Fibroblast of gingiva (primary cell): Measurements from ENCODE around the gene CT55.
"Not testable (repeated sequence)": the region's sequence is repeated elsewhere in the genome, so short reads cannot be mapped to it uniquely, and the experiment has no call there.

ENCODE experiments used
- DNase-seq: peaks from one replicate; pipeline ENCODE4 v3.0.0-alpha.2; 2011; ENCODE audit warnings: low read depth

CT55 gene, protein sequence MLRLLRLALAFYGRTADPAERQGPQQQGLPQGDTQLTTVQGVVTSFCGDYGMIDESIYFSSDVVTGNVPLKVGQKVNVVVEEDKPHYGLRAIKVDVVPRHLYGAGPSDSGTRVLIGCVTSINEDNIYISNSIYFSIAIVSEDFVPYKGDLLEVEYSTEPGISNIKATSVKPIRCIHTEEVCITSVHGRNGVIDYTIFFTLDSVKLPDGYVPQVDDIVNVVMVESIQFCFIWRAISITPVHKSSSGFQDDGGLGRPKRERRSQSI

GRCh38 chrX:135170877-135171519 lies at the start of gene CT55:
Gene CT55 (minus strand): TSS chrX:135171398. CDS start chrX:135171171, 227 bp downstream.
- DNase-seq, result no peak

DNA sequence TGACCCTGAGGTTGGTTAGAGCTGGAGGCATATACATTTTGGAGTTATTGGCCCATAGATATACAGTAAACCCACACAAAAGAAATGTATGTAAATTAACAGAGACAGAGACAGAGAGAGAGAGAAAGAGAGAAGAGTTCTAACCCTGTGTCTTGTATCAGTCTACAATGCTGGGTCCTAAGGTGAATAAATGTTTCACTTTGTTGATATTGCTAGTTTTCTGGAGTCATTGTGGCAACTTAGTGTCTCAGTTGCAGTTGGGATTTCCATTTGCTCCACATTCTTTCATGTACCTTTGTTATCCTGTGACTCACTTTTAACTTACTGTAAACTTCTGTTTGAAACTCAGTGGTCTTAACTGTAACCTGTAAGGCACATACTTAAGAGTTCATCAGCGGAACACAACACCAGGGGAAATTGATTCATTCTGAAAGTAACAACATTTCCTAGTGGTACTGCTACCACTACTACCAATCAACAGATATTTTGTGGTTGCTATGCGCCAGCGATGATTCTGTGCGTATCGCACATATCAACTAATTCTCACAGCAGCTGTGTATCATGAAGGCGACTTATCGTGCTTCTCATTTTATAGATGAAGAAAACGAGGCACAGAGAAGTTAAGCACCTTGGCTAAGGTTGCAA lies 42.1 kb upstream of the CT55 start:
- no peak for DNase-seq

DNA sequence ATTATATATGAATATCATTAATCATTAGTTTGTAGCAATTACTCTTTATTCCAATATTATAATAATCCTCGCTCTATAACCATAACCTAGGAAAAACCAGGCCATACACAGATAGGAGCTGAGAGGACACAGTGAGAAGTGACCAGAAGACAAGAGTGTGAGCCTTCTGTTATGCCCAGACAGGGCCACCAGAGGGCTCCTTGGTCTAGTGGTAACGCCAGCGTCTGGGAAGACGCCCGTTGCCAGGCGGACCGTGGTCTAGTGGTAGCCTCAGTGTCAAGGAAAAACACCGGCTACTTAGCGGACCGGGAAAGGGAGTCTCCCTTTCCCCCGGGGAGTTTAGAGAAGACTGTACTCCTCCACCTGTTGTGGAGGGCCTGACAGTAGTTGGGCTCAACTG lies 35.2 kb upstream of the CT55 start:
- DNase-seq, result not testable (repeated sequence)

- no peak for DNase-seq
These were observed 29.1 kb upstream of the CT55 start for GRCh38 chrX:135200297-135200696.

DNA sequence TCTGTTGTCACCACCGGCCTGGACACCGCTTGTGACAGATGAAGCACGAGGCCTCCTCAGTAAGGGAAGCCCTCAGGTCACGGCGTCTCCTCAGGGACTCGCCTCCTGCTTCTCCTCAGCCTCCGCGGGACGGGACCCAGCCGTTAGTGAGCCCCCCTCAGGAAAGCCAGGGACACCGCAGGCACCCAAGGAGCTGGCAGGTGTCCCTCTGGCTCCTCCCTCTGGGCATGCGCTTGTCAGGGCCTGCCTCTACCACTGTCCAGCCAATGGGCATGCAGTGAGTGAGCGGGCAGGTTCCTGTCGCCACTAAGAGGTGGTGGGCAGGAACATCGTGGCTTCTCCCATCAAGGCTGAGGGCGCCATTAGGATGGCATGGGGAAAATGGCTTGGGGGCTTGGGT lies 23.5 kb upstream of the CT55 start:
- no peak for DNase-seq

DNA sequence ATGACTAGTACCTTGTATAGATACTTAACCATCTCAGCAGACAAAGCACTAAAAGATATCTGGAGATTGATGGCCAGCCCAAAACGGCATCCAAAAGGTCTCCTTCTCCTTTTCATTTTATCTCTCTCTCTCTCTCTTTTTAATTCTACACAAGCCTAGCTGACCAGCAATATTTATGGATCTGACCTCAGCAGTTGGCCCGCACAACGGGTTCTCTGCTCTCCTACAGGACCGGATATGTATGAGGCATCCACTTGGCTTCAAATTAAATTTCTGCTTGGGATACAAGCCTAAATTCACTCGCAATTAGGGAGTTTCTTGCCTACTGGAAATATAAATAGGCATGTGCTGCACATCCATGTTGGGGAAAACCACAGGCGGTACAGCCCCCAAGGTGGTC lies 22.5 kb upstream of the CT55 start:
- DNase-seq, result no peak

- DNase-seq, result no peak
These were observed 20.6 kb upstream of the CT55 start for GRCh38 chrX:135191838-135192237.

- peak; percentile 7 for DNase-seq
These were observed 14.7 kb upstream of the CT55 start for GRCh38 chrX:135185795-135186443.

- DNase-seq, result no peak
These were observed 7.4 kb upstream of the CT55 start for GRCh38 chrX:135178636-135179035.

DNA sequence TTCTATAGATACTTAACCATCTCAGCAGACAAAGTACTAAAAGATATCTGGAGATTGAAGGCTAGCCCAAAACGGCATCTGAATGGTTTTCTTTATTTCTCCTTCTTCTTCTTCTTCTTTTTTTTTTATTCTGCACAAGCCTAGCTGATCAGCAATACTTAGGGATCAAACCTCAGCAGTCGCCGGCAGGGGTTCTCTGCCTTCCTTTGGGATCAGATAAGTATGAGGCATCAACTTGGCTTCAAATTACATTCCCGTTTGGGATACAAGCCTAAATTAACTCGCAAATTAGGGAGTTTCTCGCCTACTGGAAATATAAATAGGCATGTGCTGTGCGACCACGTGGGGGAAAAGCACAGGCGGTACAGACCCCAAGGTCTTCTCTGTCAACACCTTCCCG lies 730 bp downstream of the CT55 start:
- no peak for DNase-seq

GRCh38 chrX:135169534-135169933 lies 1.7 kb downstream of the CT55 start:
- not testable (repeated sequence) for DNase-seq

GRCh38 chrX:135168486-135168885 lies 2.7 kb downstream of the CT55 start:
- DNase-seq, result no peak

DNA sequence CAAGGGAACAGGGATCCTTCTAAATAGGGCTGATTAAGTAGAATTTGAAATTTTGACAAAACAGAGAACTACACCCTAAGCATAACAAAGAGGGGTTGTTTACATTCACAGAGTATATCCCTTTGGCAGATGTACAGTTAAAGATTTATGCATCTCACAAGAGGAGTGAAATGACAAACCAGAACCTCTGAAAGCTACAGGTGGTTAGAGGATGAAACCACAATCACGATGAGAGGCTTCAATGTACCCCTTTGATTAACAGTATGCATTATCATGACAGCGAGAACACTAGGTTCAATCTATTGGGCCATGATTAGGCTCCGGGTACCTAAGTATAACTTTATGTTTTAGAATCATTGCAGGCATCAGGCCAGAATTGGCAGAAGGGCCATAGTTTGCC lies 16.5 kb downstream of the CT55 start:
- not testable (repeated sequence) for DNase-seq

DNA sequence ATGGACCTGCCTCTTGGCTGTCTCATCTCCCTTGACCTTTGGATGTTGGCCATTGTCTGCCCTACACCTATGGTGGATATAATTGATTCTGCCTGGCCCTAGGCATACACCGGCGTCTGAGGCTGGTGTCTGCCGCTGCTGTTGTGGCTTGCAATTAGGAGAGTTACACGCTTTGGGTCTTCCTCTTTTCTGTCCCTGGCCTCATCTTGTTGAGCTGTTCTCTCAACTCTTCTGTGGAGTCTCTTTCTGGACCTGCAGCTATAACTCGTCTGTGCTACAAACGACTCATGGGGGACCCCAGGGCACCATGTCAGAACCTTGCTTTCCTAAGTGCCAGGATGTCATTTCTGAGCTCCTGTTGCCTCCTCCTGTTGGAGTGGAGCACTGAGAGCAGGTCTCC lies 45.1 kb downstream of the CT55 start:
- not testable (repeated sequence) for DNase-seq

DNA sequence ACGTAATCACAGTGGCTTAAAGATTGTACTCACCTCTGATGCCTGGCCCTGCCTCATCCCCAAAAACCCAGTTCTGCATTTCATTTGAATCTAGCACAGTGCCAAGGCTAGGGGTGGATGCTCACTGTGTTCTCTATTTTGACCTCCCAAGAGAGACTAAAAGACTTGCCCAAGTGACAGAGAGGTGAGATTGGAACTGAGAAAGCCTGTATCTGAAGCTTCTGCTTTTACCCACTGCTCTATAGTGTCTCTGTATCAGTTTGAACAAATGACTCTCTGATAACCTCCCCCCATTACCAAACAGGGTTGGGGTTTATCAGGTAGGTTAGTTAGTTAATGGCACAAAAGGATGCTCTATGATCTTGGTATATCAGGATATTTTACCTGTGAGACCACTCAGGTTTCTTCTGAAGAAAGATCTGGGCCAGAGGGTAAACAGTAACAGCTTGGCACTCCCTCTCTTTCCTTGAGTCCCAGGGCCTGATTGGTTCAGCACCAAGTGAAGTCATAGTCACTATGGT lies 51.1 kb downstream of the CT55 start, which contains the start of gene ETDB:
Gene ETDB, minus strand, starts transcription at position 471 of the 521 bp plus-strand sequence. CDS start 1,265 bp downstream, outside the sequence.
- not testable (repeated sequence) for DNase-seq

GRCh38 chrX:135116064-135116463 lies 55.1 kb downstream of the CT55 start:
- not testable (repeated sequence) for DNase-seq

- DNase-seq, result no peak
These were observed 56.8 kb downstream of the CT55 start for GRCh38 chrX:135114392-135114791.

GRCh38 chrX:135112743-135113142 lies 58.5 kb downstream of the CT55 start:
- no peak for DNase-seq

DNA sequence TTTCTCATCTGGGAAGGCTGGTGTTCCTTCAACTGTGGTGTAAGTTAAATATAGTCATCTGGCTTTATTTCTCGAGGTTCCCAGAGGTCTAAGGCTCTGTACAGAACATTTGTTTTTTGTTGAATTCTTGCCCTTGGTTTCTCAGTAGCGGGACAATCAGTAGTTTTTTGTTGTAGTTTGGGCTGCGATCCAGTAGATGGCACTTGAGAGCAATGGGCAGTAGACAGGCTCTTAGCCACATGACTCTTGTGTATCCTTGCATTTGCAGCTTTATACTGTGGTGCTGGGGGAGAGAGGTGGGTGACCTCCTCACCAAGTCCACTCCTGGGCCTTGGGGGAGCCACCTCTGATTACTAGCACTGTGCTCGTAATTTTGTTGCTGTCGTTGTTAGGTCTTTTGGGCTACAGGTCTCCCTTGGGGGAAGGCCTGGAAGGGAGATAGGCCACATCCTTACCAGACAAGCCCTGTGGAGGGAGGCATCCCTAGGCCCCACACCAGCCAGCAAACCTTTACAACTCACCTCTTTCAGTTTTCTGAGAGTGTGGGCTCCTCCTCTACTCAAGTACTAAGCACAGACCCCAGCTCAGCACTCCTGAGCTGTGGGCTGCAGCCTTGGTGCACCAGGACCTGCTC lies 59.0 kb downstream of the CT55 start:
- DNase-seq, result peak; percentile 13

GRCh38 chrX:135109554-135109953 lies 61.6 kb downstream of the CT55 start:
- no peak for DNase-seq
